Esophagus squamous epithelium (tissue), 5 donors: ENCODE measurements around the gene TIGIT. TPM values are rescaled to one million over a fixed set of nuclear protein-coding genes. Genes with fewer than 3 reads are reported as not detected.

ENCODE experiments used
- DNase-seq: peaks from one replicate; lab custom pipeline; 2025; lab: John Stamatoyannopoulos, UW
- H3K27ac ChIP-seq, 4 donors: fragments of 200-600 bp; sonication (generic); one replicate each; pipeline ENCODE4 v1.5.1; 2016 to 2019; ENCODE audit warnings: mild to moderate bottlenecking in 1 of 4
- H3K27me3 ChIP-seq, 4 donors: fragments of 200-600 bp; sonication (generic); 1 replicate in 3 of 4; 2 replicates in 1 of 4; pipeline versions ENCODE4 v1.5.1 to v1.6.0; 2017 to 2021; ENCODE audit warnings: antibody characterized with exemption in 1 of 4
- H3K36me3 ChIP-seq, 3 donors: fragments of 200-600 bp; sonication (generic); one replicate each; pipeline ENCODE4 v1.5.1; 2016 to 2019
- H3K4me1 ChIP-seq, 3 donors: fragments of 200-600 bp; sonication (generic); one replicate each; pipeline ENCODE4 v1.5.1; 2017 to 2019
- H3K4me3 ChIP-seq, 4 donors: fragments of 200-600 bp; sonication (generic); 1 replicate in 3 of 4; 2 replicates in 1 of 4; pipeline ENCODE4 v1.5.1; 2016 to 2019; ENCODE audit warnings: mild to moderate bottlenecking in 2 of 4, moderate library complexity in 1 of 4
- H3K9me3 ChIP-seq, 3 donors: fragments of 200-600 bp; sonication (generic); one replicate each; pipeline ENCODE4 v1.5.1; 2016 to 2019
- CTCF ChIP-seq, 6 experiments: fragments of 450-650 bp in 4 of 6; fragments of 200-600 bp in 2 of 6; sonication (generic) in 2 of 6; IDR thresholded peaks; one replicate each; pipeline ENCODE4 v1.5.1; 2016 to 2019; ENCODE audit warnings: antibody characterized with exemption in 6 of 6, mild to moderate bottlenecking in 4 of 6, moderate library complexity in 4 of 6
- POLR2A ChIP-seq, 4 donors: fragments of 450-650 bp; IDR thresholded peaks; one replicate each; pipeline ENCODE4 v1.6.1; 2017; ENCODE audit warnings: antibody characterized with exemption in 4 of 4, mild to moderate bottlenecking in 4 of 4, moderate library complexity in 3 of 4
- WGBS, 2 donors: methylation state at CpG; one replicate each; pipeline ENCODE4 v1.1.5; 2018; 5-methylcytosine and 5-hydroxymethylcytosine counted together
- intact Hi-C: fragments of 100-400 bp; cut with DNase I; formaldehyde crosslinking; loops from one replicate; pipeline ENCODE4 v1.15.0; 2022
- total RNA-seq, 4 donors: library from RNA; depleted of rRNA; stranded (reverse); fragments of >200 nt; gene quantifications; one replicate each; pipeline ENCODE4 v1.1.0, GENCODE V29; 2016
- donor health status: DM: yes; HTN: yes; CAD: no.

The TIGIT gene
- total RNA-seq, 4 donors from 2014 or later = 0.26 to 0.94 (median 0.72) TPM

GRCh38 chr3:114331007-114331406 lies 37.2 kb downstream of the TIGIT start:
- Histone ChIP-seq H3K4me1 (no peaks in the 10 kb centered on the region), H3K27me3 (no peaks in the 10 kb centered on the region), H3K9me3 (no peaks in the 10 kb centered on the region), H3K36me3 (peaks cover 0 to 3% (median 0%) of the 10 kb centered on the region in 3 donors), H3K27ac (no peak overlapping the region), H3K4me3 (no peak overlapping the region)
- no peak for DNase-seq
- no peak for TF ChIP-seq POLR2A (IDR thresholded peaks at IDR 0.05)
- TF ChIP-seq CTCF (IDR thresholded peaks at IDR 0.05) = no peak
- 89 to 91% methylated on average over 2 of the region's 2 CpGs for WGBS, 2 donors
- intact Hi-C loops = no loop called here

DNA sequence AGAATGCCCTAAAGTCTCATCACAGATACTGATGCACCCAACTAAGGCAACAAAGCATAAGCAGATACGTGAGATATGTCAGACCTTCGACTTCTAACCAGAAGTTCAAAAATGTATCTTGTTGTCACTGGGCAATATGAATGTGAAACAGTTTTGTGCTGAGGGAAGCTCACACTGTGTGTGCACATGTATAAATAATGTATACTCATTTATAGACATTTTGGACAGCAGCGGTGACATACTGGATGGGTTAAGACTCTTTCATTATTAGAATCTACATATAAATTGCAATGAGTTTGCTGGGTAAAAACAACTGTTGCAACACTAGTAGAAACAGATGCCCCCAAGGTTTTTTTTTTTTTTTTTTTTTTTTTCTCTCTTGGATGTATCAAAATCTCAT lies 37.9 kb downstream of the TIGIT start:
- peaks cover 0 to 3% (median 0%) of the 10 kb centered on the region in 3 donors for H3K36me3 ChIP-seq
- no peaks in the 10 kb centered on the region for H3K27me3 ChIP-seq
- TF ChIP-seq CTCF (IDR thresholded peaks at IDR 0.05) (no peak), POLR2A (IDR thresholded peaks at IDR 0.05) (no peak)
- no peak overlapping the region for H3K27ac ChIP-seq
- H3K4me3 ChIP-seq = no peak overlapping the region
- DNase-seq = no peak
- H3K9me3 ChIP-seq = no peaks in the 10 kb centered on the region
- 85% methylated on average over 3 of the region's 3 CpGs for WGBS, 2 donors
- no peaks in the 10 kb centered on the region for H3K4me1 ChIP-seq
- intact Hi-C loops = no loop called here

DNA sequence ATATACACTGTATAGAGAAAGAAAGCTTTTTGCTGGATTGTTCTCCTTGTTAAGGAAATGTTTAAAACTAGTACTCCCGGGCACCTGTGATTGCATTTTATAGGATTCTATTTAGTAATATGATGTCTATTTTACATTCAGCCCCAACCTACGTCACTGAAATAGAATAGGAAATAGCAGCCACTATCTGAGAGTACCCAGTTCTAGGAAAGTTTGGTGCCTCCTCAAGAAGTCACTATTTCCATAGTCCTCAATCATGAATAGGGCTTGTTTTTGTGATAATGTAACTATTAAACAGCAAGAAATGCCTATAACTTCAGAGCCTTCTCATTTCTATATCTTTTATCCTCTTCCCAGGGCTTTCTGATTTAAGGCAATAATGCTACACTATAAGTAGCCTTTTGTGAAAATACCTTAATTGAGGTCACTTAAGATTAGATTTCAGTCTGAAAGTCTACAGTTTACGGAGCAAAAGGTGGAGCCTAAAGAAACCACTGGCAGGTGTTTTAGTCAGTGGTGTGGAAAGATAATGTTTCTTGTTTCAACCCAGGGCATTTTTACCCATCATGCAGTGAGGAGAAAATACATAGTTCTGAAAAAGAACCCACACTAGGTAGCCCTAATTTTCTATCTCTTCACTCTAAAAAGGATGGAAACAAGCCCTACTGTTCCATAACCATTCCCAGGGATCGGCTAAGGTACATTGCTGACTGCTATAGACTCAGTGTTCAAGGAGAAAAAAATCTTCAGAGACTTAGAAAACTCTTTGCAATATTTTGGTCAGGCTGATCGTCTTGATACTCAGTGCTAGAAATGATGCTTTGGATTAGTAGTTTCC lies 38.7 kb downstream of the TIGIT start:
- whole genome bisulfite sequencing, 2 donors = 82 to 89% methylated on average over 5 of the region's 5 CpGs
- no peak overlapping the region for H3K4me3 ChIP-seq
- intact Hi-C loops = no loop called here
- DNase-seq = no peak
- H3K27ac ChIP-seq = no peak overlapping the region
- no peak for TF ChIP-seq POLR2A (IDR thresholded peaks at IDR 0.05)
- no peak for TF ChIP-seq CTCF (IDR thresholded peaks at IDR 0.05)
- peaks cover 0 to 7% (median 0%) of the 10 kb centered on the region in 3 donors for H3K36me3 ChIP-seq
- no peaks in the 10 kb centered on the region for H3K9me3 ChIP-seq
- H3K4me1 ChIP-seq = no peaks in the 10 kb centered on the region
- H3K27me3 ChIP-seq = no peaks in the 10 kb centered on the region

- Histone ChIP-seq H3K9me3 (no peaks in the 10 kb centered on the region), H3K27me3 (no peaks in the 10 kb centered on the region), H3K27ac (no peak overlapping the region), H3K4me1 (no peaks in the 10 kb centered on the region), H3K36me3 (peaks cover 0 to 12% (median 0%) of the 10 kb centered on the region in 3 donors), H3K4me3 (no peak overlapping the region)
- intact Hi-C loops = no loop called here
- TF ChIP-seq POLR2A (IDR thresholded peaks at IDR 0.05) (no peak), CTCF (IDR thresholded peaks at IDR 0.05) (no peak)
- 52 to 63% methylated on average over 4 of the region's 4 CpGs for WGBS, 2 donors
- DNase-seq = no peak
Measured at GRCh38 chr3:114333180-114333922, 39.5 kb downstream of the TIGIT start.

DNA sequence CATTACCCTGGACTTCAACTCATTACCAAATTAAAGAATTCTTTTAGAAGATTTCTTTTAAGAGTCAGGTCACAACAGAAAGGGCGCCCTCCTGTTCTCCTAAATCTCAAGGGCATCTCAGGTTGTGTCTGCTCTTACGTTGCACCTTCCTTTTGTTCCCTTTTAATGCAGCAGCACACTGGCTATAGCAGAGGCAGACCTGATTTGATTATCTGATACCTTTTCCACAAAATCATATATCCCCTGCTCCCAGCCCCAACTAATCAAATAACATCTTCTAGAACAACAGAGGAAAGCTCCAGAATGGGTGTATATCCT lies 40.1 kb downstream of the TIGIT start:
- H3K9me3 ChIP-seq = no peaks in the 10 kb centered on the region
- no peak overlapping the region for H3K4me3 ChIP-seq
- no peak for DNase-seq
- intact Hi-C loops = no loop called here
- no peaks in the 10 kb centered on the region for H3K27me3 ChIP-seq
- 85 to 91% methylated on average over 2 of the region's 2 CpGs for WGBS, 2 donors
- peaks cover 0 to 17% (median 0%) of the 10 kb centered on the region in 3 donors for H3K36me3 ChIP-seq
- H3K27ac ChIP-seq = no peak overlapping the region
- TF ChIP-seq CTCF (IDR thresholded peaks at IDR 0.05) = no peak
- TF ChIP-seq POLR2A (IDR thresholded peaks at IDR 0.05) = no peak
- H3K4me1 ChIP-seq = no peaks in the 10 kb centered on the region
